Activated naive CD8-positive, alpha-beta T cell treated with anti-CD3 and anti-CD28 coated beads, Interleukin-2, amount 10 ng/mL, durations not matched to agents 7 days and 5 days (primary cell): ENCODE measurements around the gene TMEM117. TPM values are rescaled to one million over a fixed set of nuclear protein-coding genes. Genes with fewer than 3 reads are reported as not detected.

Experiments used
- ATAC-seq: fragments of 150-1000 bp; cut with Tn5 transposase; one replicate; pipeline ENCODE4 v1.10.0; 2021; ENCODE audit warnings: low read depth, moderate library complexity
- POLR2A ChIA-PET: fragments of 350-600 bp; sonication (Branson Sonifier 250); formaldehyde crosslinking; loops from one replicate; lab custom pipeline; 2021; ENCODE audit warnings: antibody characterized with exemption; lab: Charles Lee
- DNase-seq: peaks from one replicate; pipeline ENCODE4 v3.0.0; 2021
- H3K27ac Mint-ChIP-seq: one replicate; pipeline ENCODE4 v1.8.0; 2022; ENCODE audit warnings: mild to moderate bottlenecking, mixed read lengths
- H3K27me3 Mint-ChIP-seq: one replicate; pipeline ENCODE4 v1.8.0; 2022; ENCODE audit warnings: mild to moderate bottlenecking, moderate library complexity, mixed read lengths
- H3K36me3 Mint-ChIP-seq: one replicate; pipeline ENCODE4 v1.8.0; 2021; ENCODE audit warnings: mild to moderate bottlenecking, mixed read lengths
- H3K4me1 Mint-ChIP-seq: one replicate; pipeline ENCODE4 v1.8.0; 2021; ENCODE audit warnings: mixed read lengths
- H3K4me3 Mint-ChIP-seq: one replicate; pipeline ENCODE4 v1.8.0; 2022; ENCODE audit warnings: mild to moderate bottlenecking, moderate library complexity, mixed read lengths
- H3K9me3 Mint-ChIP-seq: one replicate; pipeline ENCODE4 v1.8.0; 2021; ENCODE audit warnings: mixed read lengths
- total RNA-seq, 2 experiments: library from RNA; stranded (reverse); gene quantifications; one replicate each; pipeline ENCODE4 v1.2.3, GENCODE V29; 2021

Gene TMEM117
- total RNA-seq = 1 to 10 TPM in 1 of 2 experiments, under 1 TPM in 1; 0.58 to 1.0 TPM

GRCh38 chr12:43835656-43836474 lies at the start of gene TMEM117:
TMEM117 (plus strand) TSS chr12:43836081.
- peak; percentile 72 for DNase-seq
- H3K27ac Mint-ChIP-seq = peak within 1 kb of the TSS; percentile 54
- H3K27me3 Mint-ChIP-seq = peaks cover 49% of the 10 kb centered on the region
- H3K4me3 Mint-ChIP-seq = peak within 1 kb of the TSS; percentile 79
- POLR2A ChIA-PET = interaction anchor here (1.0 to 1.9 kb wide), 2 partner anchors 30 to 33 kb away, joined by 3 to 14 read pairs; partner anchors contain the start of gene TWF1
- H3K9me3 Mint-ChIP-seq = no peaks in the 10 kb centered on the region
- peak; percentile 71 for ATAC-seq
- H3K36me3 Mint-ChIP-seq = no peaks in the 10 kb centered on the region
- peaks cover 29% of the 10 kb centered on the region for H3K4me1 Mint-ChIP-seq

GRCh38 chr12:43786899-43787693 lies 48.8 kb upstream of the TMEM117 start:
- Mint-ChIP-seq H3K9me3 (no peaks in the 10 kb centered on the region), H3K27me3 (no peaks in the 10 kb centered on the region), H3K27ac (no peak overlapping the region), H3K4me1 (peaks cover 2% of the 10 kb centered on the region), H3K36me3 (peaks cover 22% of the 10 kb centered on the region), H3K4me3 (no peak overlapping the region)
- no peak for DNase-seq
- no peak for ATAC-seq
- POLR2A ChIA-PET = interaction anchor here (1.2 kb wide), 1 partner anchor 19 kb away, joined by 3 read pairs; the partner anchor contains the start of gene TWF1

GRCh38 chr12:43789941-43790340 lies 45.9 kb upstream of the TMEM117 start:
- DNase-seq (no peak), ATAC-seq (no peak)
- POLR2A ChIA-PET = no interaction called here
- Mint-ChIP-seq H3K4me3 (no peak overlapping the region), H3K9me3 (no peaks in the 10 kb centered on the region), H3K27ac (no peak overlapping the region), H3K27me3 (no peaks in the 10 kb centered on the region), H3K4me1 (peaks cover 2% of the 10 kb centered on the region), H3K36me3 (peaks cover 20% of the 10 kb centered on the region)

GRCh38 chr12:43795716-43796280 lies 40.1 kb upstream of the TMEM117 start:
- POLR2A ChIA-PET = interaction anchor here (2.0 kb wide), 1 partner anchor 10 kb away, joined by 8 read pairs; the partner anchor contains the start of gene TWF1
- no peak for DNase-seq
- no peak overlapping the region for H3K27ac Mint-ChIP-seq
- no peaks in the 10 kb centered on the region for H3K9me3 Mint-ChIP-seq
- no peaks in the 10 kb centered on the region for H3K27me3 Mint-ChIP-seq
- H3K4me1 Mint-ChIP-seq = peaks cover 2% of the 10 kb centered on the region
- ATAC-seq = no peak
- peaks cover 19% of the 10 kb centered on the region for H3K36me3 Mint-ChIP-seq
- H3K4me3 Mint-ChIP-seq = no peak overlapping the region

- Mint-ChIP-seq H3K9me3 (no peaks in the 10 kb centered on the region), H3K27me3 (no peaks in the 10 kb centered on the region), H3K36me3 (peaks cover 19% of the 10 kb centered on the region), H3K4me3 (no peak overlapping the region), H3K27ac (no peak overlapping the region), H3K4me1 (peaks cover 4% of the 10 kb centered on the region)
- DNase-seq (no peak), ATAC-seq (no peak)
- POLR2A ChIA-PET = interaction anchor here (1.4 kb wide), 1 partner anchor 9 kb away, joined by 3 read pairs; the partner anchor contains the start of gene TWF1
Measured at GRCh38 chr12:43797561-43798217, 38.2 kb upstream of the TMEM117 start.

- no peak for ATAC-seq
- POLR2A ChIA-PET = interaction anchor here (0.6 to 3.0 kb wide), 11 partner anchors 9 to 77 kb away, joined by 3 to 51 read pairs (median 4); partner anchors contain the start of genes IRAK4, PUS7L and TMEM117
- Mint-ChIP-seq H3K9me3 (no peaks in the 10 kb centered on the region), H3K4me1 (peaks cover 23% of the 10 kb centered on the region), H3K36me3 (peaks cover 10% of the 10 kb centered on the region), H3K4me3 (peak overlapping the region; percentile 100), H3K27ac (peak overlapping the region; percentile 100), H3K27me3 (no peaks in the 10 kb centered on the region)
- no peak for DNase-seq
Measured at GRCh38 chr12:43805149-43805859, 30.6 kb upstream of the TMEM117 start.

- POLR2A ChIA-PET = interaction anchor here (0.6 to 3.0 kb wide), 12 partner anchors 8 to 76 kb away, joined by 3 to 51 read pairs (median 4); partner anchors contain the start of genes IRAK4, PUS7L and TMEM117
- Mint-ChIP-seq H3K9me3 (no peaks in the 10 kb centered on the region), H3K27me3 (peaks cover 1% of the 10 kb centered on the region), H3K27ac (peak within 1 kb of the TSS; percentile 100), H3K4me3 (peak within 1 kb of the TSS; percentile 100), H3K4me1 (peaks cover 23% of the 10 kb centered on the region), H3K36me3 (peaks cover 9% of the 10 kb centered on the region)
- ATAC-seq (peak; percentile 94), DNase-seq (peak; percentile 97)
Measured at GRCh38 chr12:43805860-43806736, 29.8 kb upstream of the TMEM117 start, which contains the start of gene TWF1. TWF1 (minus strand) TSS chr12:43806317; CDS start chr12:43806245, 72 bp downstream.

- Mint-ChIP-seq H3K36me3 (peaks cover 7% of the 10 kb centered on the region), H3K4me3 (peak overlapping the region; percentile 100), H3K27ac (peak overlapping the region; percentile 100), H3K27me3 (peaks cover 3% of the 10 kb centered on the region), H3K4me1 (peaks cover 23% of the 10 kb centered on the region), H3K9me3 (no peaks in the 10 kb centered on the region)
- POLR2A ChIA-PET = interaction anchor here (1.4 to 3.0 kb wide), 8 partner anchors 9 to 76 kb away, joined by 3 to 51 read pairs (median 6); partner anchors contain the start of genes IRAK4, PUS7L and TMEM117
- ATAC-seq = no peak
- no peak for DNase-seq
Measured at GRCh38 chr12:43806737-43807072, 29.2 kb upstream of the TMEM117 start.

GRCh38 chr12:43807386-43807785 lies 28.5 kb upstream of the TMEM117 start:
- H3K27me3 Mint-ChIP-seq = peaks cover 5% of the 10 kb centered on the region
- H3K4me3 Mint-ChIP-seq = peak overlapping the region; percentile 100
- H3K36me3 Mint-ChIP-seq = peaks cover 5% of the 10 kb centered on the region
- ATAC-seq (no peak), DNase-seq (no peak)
- H3K27ac Mint-ChIP-seq = peak overlapping the region; percentile 100
- no peaks in the 10 kb centered on the region for H3K9me3 Mint-ChIP-seq
- POLR2A ChIA-PET = interaction anchor here (2.9 to 3.0 kb wide), 2 partner anchors 28 to 48 kb away, joined by 14 to 51 read pairs; partner anchors contain the start of genes IRAK4, PUS7L and TMEM117
- H3K4me1 Mint-ChIP-seq = peaks cover 21% of the 10 kb centered on the region

GRCh38 chr12:43812057-43812456 lies 23.8 kb upstream of the TMEM117 start:
- DNase-seq (no peak), ATAC-seq (no peak)
- H3K4me3 Mint-ChIP-seq = no peak overlapping the region
- POLR2A ChIA-PET = no interaction called here
- H3K9me3 Mint-ChIP-seq = no peaks in the 10 kb centered on the region
- H3K36me3 Mint-ChIP-seq = no peaks in the 10 kb centered on the region
- H3K4me1 Mint-ChIP-seq = peaks cover 6% of the 10 kb centered on the region
- peaks cover 5% of the 10 kb centered on the region for H3K27me3 Mint-ChIP-seq
- no peak overlapping the region for H3K27ac Mint-ChIP-seq

- Mint-ChIP-seq H3K27me3 (peaks cover 5% of the 10 kb centered on the region), H3K36me3 (no peaks in the 10 kb centered on the region), H3K9me3 (no peaks in the 10 kb centered on the region), H3K27ac (no peak overlapping the region), H3K4me1 (peaks cover 1% of the 10 kb centered on the region), H3K4me3 (no peak overlapping the region)
- ATAC-seq (no peak), DNase-seq (no peak)
- POLR2A ChIA-PET = no interaction called here
Measured at GRCh38 chr12:43812926-43813325, 23.0 kb upstream of the TMEM117 start.
